IMR-90 (cell line): ENCODE data around the gene CALHM1. TPM values are rescaled to one million over a fixed set of nuclear protein-coding genes. Genes with fewer than 3 reads are reported as not detected.

ENCODE experiments used
- ATAC-seq: fragments of 200-7000 bp; cut with Tn5 transposase; 2 replicates; pipeline ENCODE4 v1.9.1; 2020; ENCODE audit warnings: low read depth, mild to moderate bottlenecking, moderate library complexity
- BruUV-seq: library from RNA; stranded (reverse); fragments of 400-500 nt; replicated peaks from 2 replicates; lab custom pipeline; 2021; lab: Mats Ljungman, UMichigan
- CTCF ChIA-PET: fragments of 300-600 bp; formaldehyde crosslinking; extraction: SDS; loops from one replicate; lab custom pipeline; 2021; ENCODE audit warnings: antibody characterized with exemption; lab: Yijun Ruan, JAX
- POLR2A ChIA-PET: fragments of 300-600 bp; sonication (Branson Sonifier 250); formaldehyde crosslinking; loops from one replicate; lab custom pipeline; 2022; ENCODE audit warnings: antibody characterized with exemption; ENCODE audit not compliant: unreplicated experiment; lab: Charles Lee
- DNase-seq: peaks from one replicate; pipeline ENCODE4 v3.0.0; 2013
- H2AFZ ChIP-seq: replicated peaks from 2 replicates; pipeline ENCODE3; 2013; ENCODE audit warnings: low read length, mild to moderate bottlenecking; ENCODE audit not compliant: poor library complexity
- H2AK5ac ChIP-seq: 2 replicates; pipeline ENCODE4 v1.6.1; 2013; ENCODE audit warnings: low read depth, low read length, inconsistent platforms
- H2AK9ac ChIP-seq: replicated peaks from 2 replicates; pipeline ENCODE3; 2013; ENCODE audit warnings: mild to moderate bottlenecking, low read depth, low read length, moderate library complexity; ENCODE audit not compliant: poor library complexity
- H2BK120ac ChIP-seq: 2 replicates; pipeline ENCODE4 v1.6.1; 2013; ENCODE audit warnings: low read depth, low read length, inconsistent platforms
- H2BK15ac ChIP-seq: 3 replicates; pipeline ENCODE4 v1.6.1; 2013; ENCODE audit warnings: low read depth, low read length, inconsistent platforms
- H2BK20ac ChIP-seq: 2 replicates; pipeline ENCODE4 v1.6.1; 2013; ENCODE audit warnings: low read depth, mild to moderate bottlenecking, inconsistent platforms, low read length, moderate library complexity
- H2BK5ac ChIP-seq: 2 replicates; pipeline ENCODE4 v1.6.1; 2013; ENCODE audit warnings: mild to moderate bottlenecking, low read depth, low read length, inconsistent platforms; ENCODE audit not compliant: poor library complexity, severe bottlenecking
- H3K14ac ChIP-seq: replicated peaks from 2 replicates; pipeline ENCODE4 v1.6.1; 2013; ENCODE audit warnings: low read depth, low read length, inconsistent platforms
- H3K18ac ChIP-seq: 2 replicates; pipeline ENCODE4 v1.6.1; 2013; ENCODE audit warnings: low read depth, low read length, control low read depth
- H3K23ac ChIP-seq: 2 replicates; pipeline ENCODE4 v1.6.1; 2013; ENCODE audit warnings: low read depth, low read length, inconsistent platforms
- H3K27ac ChIP-seq: 2 replicates; pipeline ENCODE4 v1.5.1; 2013; ENCODE audit warnings: mild to moderate bottlenecking, control low read depth, low read length; ENCODE audit not compliant: insufficient read depth
- H3K27me3 ChIP-seq: 2 replicates; pipeline ENCODE4 v1.6.1; 2013; ENCODE audit warnings: low read length; ENCODE audit not compliant: control insufficient read depth, insufficient read depth
- H3K36me3 ChIP-seq: 2 replicates; pipeline ENCODE4 v1.6.1; 2013; ENCODE audit warnings: low read length, mixed read lengths; ENCODE audit not compliant: control insufficient read depth, insufficient read depth
- H3K4ac ChIP-seq: 2 replicates; pipeline ENCODE4 v1.6.1; 2013; ENCODE audit warnings: low read depth, low read length, inconsistent platforms
- H3K4me1 ChIP-seq: 2 replicates; pipeline ENCODE4 v1.6.1; 2013; ENCODE audit warnings: low read length, mixed read lengths; ENCODE audit not compliant: control insufficient read depth, insufficient read depth
- H3K4me2 ChIP-seq: 2 replicates; pipeline ENCODE4 v1.6.1; 2013; ENCODE audit warnings: low read depth, mild to moderate bottlenecking, control low read depth, low read length, moderate library complexity
- H3K4me3 ChIP-seq: 2 replicates; pipeline ENCODE4 v1.5.1; 2013; ENCODE audit warnings: low read depth, mild to moderate bottlenecking, control low read depth, low read length, moderate library complexity; ENCODE audit not compliant: insufficient read depth
- H3K56ac ChIP-seq: 2 replicates; pipeline ENCODE4 v1.6.1; 2013; ENCODE audit warnings: low read length, inconsistent platforms; ENCODE audit not compliant: insufficient read depth; ENCODE audit errors: extremely low read depth
- H3K79me1 ChIP-seq, 2 experiments: 2 replicates each; pipeline ENCODE4 v1.6.1; 2013; ENCODE audit warnings: low read length in 2 of 2, inconsistent platforms in 1 of 2, low read depth in 1 of 2
- H3K9ac ChIP-seq: 2 replicates; pipeline ENCODE4 v1.6.1; 2013; ENCODE audit warnings: low read depth, low read length, control low read depth
- H3K9me1 ChIP-seq: 2 replicates; pipeline ENCODE4 v1.6.1; 2013; ENCODE audit warnings: low read length, inconsistent platforms; ENCODE audit not compliant: insufficient read depth
- H3K9me3 ChIP-seq: 2 replicates; pipeline ENCODE4 v1.6.1; 2013; ENCODE audit warnings: low read length; ENCODE audit not compliant: control insufficient read depth, insufficient read depth
- H4K20me1 ChIP-seq: 2 replicates; pipeline ENCODE4 v1.6.1; 2013; ENCODE audit warnings: low read length, inconsistent platforms; ENCODE audit not compliant: insufficient read depth
- H4K5ac ChIP-seq: 2 replicates; pipeline ENCODE4 v1.6.1; 2013; ENCODE audit warnings: mild to moderate bottlenecking, low read depth, low read length, control low read depth
- H4K8ac ChIP-seq, 2 experiments: 2 replicates each; pipeline ENCODE4 v1.6.1; 2013; ENCODE audit warnings: low read depth in 2 of 2, low read length in 2 of 2, control low read depth in 1 of 2, inconsistent platforms in 1 of 2
- H4K91ac ChIP-seq: 2 replicates; pipeline ENCODE4 v1.6.1; 2013; ENCODE audit warnings: low read depth, low read length, inconsistent platforms; ENCODE audit not compliant: insufficient read depth
- BHLHE40 ChIP-seq: fragments of 150-350 bp; IDR thresholded peaks from 2 replicates; pipeline ENCODE4 v1.6.1; 2016; ENCODE audit warnings: mild to moderate bottlenecking, low read depth, low read length
- CEBPB ChIP-seq: IDR thresholded peaks from 2 replicates; pipeline ENCODE4 v1.6.1; 2012; ENCODE audit warnings: low read depth, low read length, improper control_type of control experiment
- MAFK ChIP-seq: IDR thresholded peaks from 2 replicates; pipeline ENCODE4 v1.6.1; 2012; ENCODE audit warnings: low read depth, low read length, improper control_type of control experiment
- MAZ ChIP-seq: IDR thresholded peaks from 2 replicates; pipeline ENCODE4 v1.6.1; 2012; ENCODE audit warnings: low read depth, mild to moderate bottlenecking, low read length, improper control_type of control experiment, moderate library complexity, borderline replicate concordance
- MXI1 ChIP-seq: IDR thresholded peaks from 2 replicates; pipeline ENCODE4 v1.6.1; 2012; ENCODE audit warnings: low read depth, mild to moderate bottlenecking, low read length, moderate library complexity, borderline replicate concordance
- NFE2L2 ChIP-seq: fragments of 150-350 bp; IDR thresholded peaks from 2 replicates; pipeline ENCODE4 v1.6.1; 2016; ENCODE audit warnings: low read depth, mild to moderate bottlenecking, low read length
- POLR2A ChIP-seq: IDR thresholded peaks from 2 replicates; pipeline ENCODE4 v1.6.1; 2012; ENCODE audit warnings: mild to moderate bottlenecking, low read depth, low read length
- WGBS, 2 experiments: methylation state at CpG; one replicate each; pipeline versions ENCODE4 v1.1.5 to v1.1.7; 2013; ENCODE audit warnings: missing lambda C conversion rate in 2 of 2; ENCODE audit not compliant: insufficient read length in 1 of 2; ENCODE audit errors: extremely low coverage in 2 of 2; 5-methylcytosine and 5-hydroxymethylcytosine counted together
- dilution Hi-C: fragments of 300-500 bp; cut with HindIII; formaldehyde crosslinking; loops from one replicate; pipeline ENCODE4 v1.14.3; 2018; ENCODE audit warnings: low sequenced_read_pairs; ENCODE audit not compliant: unreplicated experiment
- in situ Hi-C: fragments of 300-500 bp; cut with MboI; formaldehyde crosslinking; loops from 3 replicates; pipeline ENCODE4 v1.14.3; 2019; ENCODE audit warnings: low sequenced_read_pairs, inconsistent platforms, mixed read lengths
- intact Hi-C: fragments of 100-400 bp; cut with micrococcal nuclease; formaldehyde crosslinking; loops from 2 replicates; pipeline ENCODE4 v1.10.0; 2022
- polyA plus RNA-seq, 3 experiments: library from polyadenylated mRNA; depleted of rRNA; stranded (reverse); fragments of >200 nt; gene quantifications; 2 replicates each; pipeline ENCODE4 v1.2.3, GENCODE V29; 2012; ENCODE audit warnings: low replicate concordance in 1 of 3
- total RNA-seq: library from RNA; depleted of rRNA; stranded (reverse); fragments of >200 nt; gene quantifications from 2 replicates; pipeline ENCODE4 v1.2.3, GENCODE V29; 2012
- TF ChIP-seq, protein P1 (sequence below): conservative IDR thresholded peaks from 2 replicates; pipeline ENCODE4 v1.5.1; 2012; ENCODE audit warnings: mild to moderate bottlenecking, low read depth, low read length, improper control_type of control experiment
- TF ChIP-seq, protein P2 (sequence below): fragments of 150-350 bp; IDR thresholded peaks from 2 replicates; pipeline ENCODE4 v1.6.1; 2016; ENCODE audit warnings: low read depth, mild to moderate bottlenecking, low read length, moderate library complexity, borderline replicate concordance

The CALHM1 gene
- total and polyA plus RNA-seq, 2 of the 4 experiments (the other 2 are of a cell fraction): not detected

GRCh38 chr10:103466734-103467133 lies 8.0 kb upstream of the CALHM1 start:
- Histone ChIP-seq H3K4me1 (peaks cover 3% of the 10 kb centered on the region; the same call in 1 of the 2 replicates), H4K20me1 (no peaks in the 10 kb centered on the region), H3K14ac (no peak overlapping the region), H3K23ac (0 out of 2 replicates have a peak overlapping the region, but pooled peaks have one; percentile 11), H2BK20ac (no peak overlapping the region), H2BK120ac (no peak overlapping the region), H2AK5ac (no peak overlapping the region), H3K4me2 (no peak overlapping the region), H3K27ac (no peak overlapping the region), H4K8ac (no peak overlapping the region), H3K9me1 (no peaks in the 10 kb centered on the region; the same call in 1 of the 2 replicates), H4K91ac (no peak overlapping the region), H2BK15ac (no peak overlapping the region), H3K56ac (no peak overlapping the region), H2AFZ (peak overlapping the region; percentile 32), H2AK9ac (no peak overlapping the region), H3K18ac (no peak overlapping the region), H3K4me3 (no peak overlapping the region), H3K9ac (no peak overlapping the region), H3K27me3 (peaks cover 37% of the 10 kb centered on the region), H3K9me3 (no peaks in the 10 kb centered on the region), H3K36me3 (no peaks in the 10 kb centered on the region), H3K79me1 (no peaks in the 10 kb centered on the region), H2BK5ac (no peak overlapping the region), H3K4ac (no peak overlapping the region; the same call in 1 of the 2 replicates), H4K5ac (no peak overlapping the region)
- DNase-seq: peak; percentile 28
- POLR2A ChIA-PET: no interaction called here
- peak; percentile 58 for ATAC-seq
- TF ChIP-seq, protein P1, sequence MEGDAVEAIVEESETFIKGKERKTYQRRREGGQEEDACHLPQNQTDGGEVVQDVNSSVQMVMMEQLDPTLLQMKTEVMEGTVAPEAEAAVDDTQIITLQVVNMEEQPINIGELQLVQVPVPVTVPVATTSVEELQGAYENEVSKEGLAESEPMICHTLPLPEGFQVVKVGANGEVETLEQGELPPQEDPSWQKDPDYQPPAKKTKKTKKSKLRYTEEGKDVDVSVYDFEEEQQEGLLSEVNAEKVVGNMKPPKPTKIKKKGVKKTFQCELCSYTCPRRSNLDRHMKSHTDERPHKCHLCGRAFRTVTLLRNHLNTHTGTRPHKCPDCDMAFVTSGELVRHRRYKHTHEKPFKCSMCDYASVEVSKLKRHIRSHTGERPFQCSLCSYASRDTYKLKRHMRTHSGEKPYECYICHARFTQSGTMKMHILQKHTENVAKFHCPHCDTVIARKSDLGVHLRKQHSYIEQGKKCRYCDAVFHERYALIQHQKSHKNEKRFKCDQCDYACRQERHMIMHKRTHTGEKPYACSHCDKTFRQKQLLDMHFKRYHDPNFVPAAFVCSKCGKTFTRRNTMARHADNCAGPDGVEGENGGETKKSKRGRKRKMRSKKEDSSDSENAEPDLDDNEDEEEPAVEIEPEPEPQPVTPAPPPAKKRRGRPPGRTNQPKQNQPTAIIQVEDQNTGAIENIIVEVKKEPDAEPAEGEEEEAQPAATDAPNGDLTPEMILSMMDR: no peak
- TF ChIP-seq POLR2A (no peak), CEBPB (no peak), MAZ (no peak), BHLHE40 (no peak), NFE2L2 (no peak), MXI1 (no peak), MAFK (no peak)
- TF ChIP-seq, protein P2, sequence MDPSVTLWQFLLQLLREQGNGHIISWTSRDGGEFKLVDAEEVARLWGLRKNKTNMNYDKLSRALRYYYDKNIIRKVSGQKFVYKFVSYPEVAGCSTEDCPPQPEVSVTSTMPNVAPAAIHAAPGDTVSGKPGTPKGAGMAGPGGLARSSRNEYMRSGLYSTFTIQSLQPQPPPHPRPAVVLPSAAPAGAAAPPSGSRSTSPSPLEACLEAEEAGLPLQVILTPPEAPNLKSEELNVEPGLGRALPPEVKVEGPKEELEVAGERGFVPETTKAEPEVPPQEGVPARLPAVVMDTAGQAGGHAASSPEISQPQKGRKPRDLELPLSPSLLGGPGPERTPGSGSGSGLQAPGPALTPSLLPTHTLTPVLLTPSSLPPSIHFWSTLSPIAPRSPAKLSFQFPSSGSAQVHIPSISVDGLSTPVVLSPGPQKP: no peak
- in situ Hi-C loops (no loop called here), dilution Hi-C loops (no loop called here), intact Hi-C loops (no loop called here)
- CTCF ChIA-PET: no interaction called here
- 60% methylated on average over 2 of the region's 3 CpGs; no CpG with 5 or more reads in 1 of the 2 experiments for WGBS, 2 experiments
- no TSS peak for BruUV-seq
